AG09319 (cell line): ENCODE data around the gene BUD23.

Source experiments
- DNase-seq: peaks from one replicate; pipeline ENCODE4 v3.0.0-alpha.2; 2010; ENCODE audit warnings: low read depth; ENCODE audit errors: extremely low read depth
- CTCF ChIP-seq: IDR thresholded peaks from 2 replicates; pipeline ENCODE4 v1.5.1; 2011; ENCODE audit warnings: low read depth, mild to moderate bottlenecking, inconsistent platforms, low read length, moderate library complexity

BUD23 gene

DNA sequence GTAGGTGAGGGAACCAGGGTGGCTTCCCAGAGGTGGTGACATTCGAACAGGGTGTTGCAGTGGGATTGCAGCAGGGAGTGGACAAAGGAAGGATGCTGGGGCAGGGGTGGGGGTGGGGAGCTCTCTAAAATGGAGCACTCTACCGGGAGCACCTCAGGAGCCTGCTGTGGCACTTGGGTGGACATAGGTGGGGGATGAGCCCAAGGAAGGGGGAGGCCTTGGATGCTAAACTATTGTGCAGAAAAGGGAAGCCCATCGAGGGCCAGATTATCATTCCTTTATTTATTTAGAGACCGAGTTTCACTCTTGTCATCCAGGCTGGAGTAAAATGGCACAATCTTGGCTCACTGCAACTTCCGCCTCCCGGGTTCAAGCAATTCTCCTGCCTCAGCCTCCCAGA is 39.4 kb downstream of the BUD23 start:
- no peak for TF ChIP-seq CTCF
- DNase-seq = no peak

DNA sequence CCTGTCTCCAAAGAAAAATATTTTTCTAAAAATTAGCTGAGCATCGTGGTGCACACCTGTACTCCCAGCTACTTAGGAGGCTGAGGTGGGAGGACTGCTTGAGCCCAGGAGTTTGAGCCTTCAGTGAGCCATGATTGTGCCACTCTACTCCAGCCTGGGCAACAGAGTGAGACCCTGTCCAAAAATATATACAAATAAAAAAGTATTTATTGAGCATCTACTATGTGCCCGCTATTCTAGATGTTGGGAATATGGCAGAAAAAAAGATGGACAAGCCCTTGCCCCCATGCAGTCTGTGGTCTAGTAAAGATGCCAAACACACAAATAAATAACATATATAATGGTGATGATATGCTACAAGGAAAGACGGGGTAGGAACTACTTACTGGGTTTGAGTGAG is 40.4 kb downstream of the BUD23 start:
- TF ChIP-seq CTCF = no peak
- DNase-seq = no peak

DNA sequence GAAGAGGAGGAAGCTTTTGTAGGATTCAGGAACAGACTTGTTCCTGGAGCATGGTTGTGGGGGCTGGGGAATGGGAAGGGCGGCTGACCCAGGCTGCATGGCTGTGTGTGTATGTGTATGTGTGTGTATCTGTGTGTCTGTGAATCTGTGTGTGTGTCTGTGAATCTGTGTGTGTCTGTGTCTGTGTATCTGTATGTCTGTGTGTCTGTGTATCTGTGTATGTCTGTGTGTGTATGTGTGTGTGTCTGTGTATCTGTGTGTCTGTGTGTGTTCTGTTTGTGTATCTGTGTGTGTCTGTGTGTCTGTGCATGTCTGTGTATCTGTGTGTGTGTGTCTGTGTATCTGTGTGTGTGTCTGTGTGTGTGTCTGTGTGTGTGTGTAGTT is 42.7 kb downstream of the BUD23 start:
- DNase-seq = no peak
- no peak for TF ChIP-seq CTCF

DNA sequence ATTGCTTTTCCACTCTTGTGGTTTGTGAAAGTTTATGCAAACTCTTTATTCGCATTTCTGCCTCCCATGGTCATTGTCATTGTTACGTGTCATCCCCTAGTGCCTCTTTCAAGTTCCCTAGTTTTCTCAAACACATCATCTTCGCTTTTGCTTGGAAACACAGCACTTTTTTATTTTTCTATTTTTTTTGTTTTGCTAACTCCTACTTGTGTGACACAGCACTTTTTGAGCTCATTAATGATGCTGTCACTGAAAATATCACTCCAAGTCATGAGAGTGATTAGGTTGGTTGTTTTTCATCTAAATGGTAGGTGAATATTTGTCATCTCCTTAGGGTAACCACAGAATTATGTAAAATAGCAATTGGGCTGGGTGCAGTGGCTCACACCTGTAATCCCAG is 44.6 kb downstream of the BUD23 start:
- DNase-seq = no peak
- no peak for TF ChIP-seq CTCF

DNA sequence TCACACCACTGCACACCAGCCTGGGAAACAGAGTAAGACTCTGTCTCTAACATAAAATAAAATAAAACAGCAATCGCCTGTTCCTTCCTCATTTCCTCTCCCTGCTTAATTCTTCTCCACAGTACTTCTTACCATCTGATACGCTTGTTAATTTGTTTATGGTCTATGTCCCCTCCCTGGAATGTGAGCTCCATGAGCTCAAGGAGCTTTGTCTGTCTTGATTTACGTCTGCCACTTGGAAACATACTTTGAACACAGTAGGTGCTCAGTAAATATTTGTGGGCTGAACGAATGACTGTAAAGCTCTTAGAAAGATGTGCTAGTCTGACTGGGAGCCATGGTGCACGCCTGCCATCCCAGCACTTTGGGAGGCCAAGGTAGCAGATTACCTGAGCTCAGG is 45.2 kb downstream of the BUD23 start:
- TF ChIP-seq CTCF = no peak

GRCh38 chr7:73730485-73730884 is 47.1 kb downstream of the BUD23 start:
- DNase-seq = no peak
- no peak for TF ChIP-seq CTCF

More for the DNA sequence above, 45.2 kb downstream of the BUD23 start:
- no peak for DNase-seq

DNA sequence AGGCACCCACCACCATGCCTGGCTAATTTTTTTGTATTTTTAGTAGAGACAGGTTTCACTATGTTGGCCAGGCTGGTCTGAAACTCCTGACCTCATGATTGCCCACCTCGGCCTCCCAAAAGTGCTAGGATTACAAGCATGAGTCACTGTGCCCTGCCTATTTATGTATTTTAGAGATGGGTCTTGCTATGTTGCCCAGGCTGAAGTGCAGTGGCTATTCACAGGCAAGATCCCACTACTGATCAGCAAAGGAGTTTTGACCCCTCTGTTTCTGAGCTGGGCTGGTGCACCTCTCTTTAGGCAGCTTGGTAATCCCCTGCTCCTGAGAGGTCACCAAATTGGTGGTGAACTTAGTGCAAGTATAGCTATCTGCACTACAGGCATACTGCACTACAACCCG is 49.0 kb downstream of the BUD23 start:
- no peak for TF ChIP-seq CTCF
- DNase-seq = no peak
